Astrocyte (in vitro differentiated cells and primary cell): ENCODE results near the gene C1orf56.

ENCODE experiments used
- CTCF ChIP-seq: IDR thresholded peaks from 2 replicates; pipeline ENCODE4 v1.5.1; 2011; ENCODE audit warnings: low read depth, mild to moderate bottlenecking, inconsistent platforms, low read length, moderate library complexity; ENCODE audit not compliant: insufficient read depth
- EZH2 ChIP-seq: IDR thresholded peaks from 2 replicates; pipeline ENCODE4 v1.6.1; 2012; ENCODE audit warnings: mild to moderate bottlenecking, low read length, inconsistent platforms; ENCODE audit not compliant: insufficient read depth

- TF ChIP-seq CTCF (no peak), EZH2 (no peak)
Measured at GRCh38 chr1:150999051-150999674, 48.4 kb upstream of the C1orf56 start.
